KMS-11 (cell line): ENCODE data around the gene CXCR6.

Source experiments
- H2AFZ ChIP-seq: fragments of 200-600 bp; sonication (generic); 2 replicates; pipeline ENCODE4 v1.6.1; 2016; ENCODE audit warnings: antibody characterized with exemption, mixed run types, low read depth
- H3K27ac ChIP-seq: fragments of 200-600 bp; sonication (generic); 2 replicates; pipeline ENCODE4 v1.6.1; 2016; ENCODE audit warnings: mild to moderate bottlenecking, mixed run types
- H3K27me3 ChIP-seq: fragments of 200-600 bp; sonication (generic); 2 replicates; pipeline ENCODE4 v1.6.1; 2017; ENCODE audit warnings: mild to moderate bottlenecking, low read depth, mixed run types, moderate library complexity; ENCODE audit not compliant: insufficient read depth
- H3K36me3 ChIP-seq: fragments of 200-600 bp; sonication (generic); 2 replicates; pipeline ENCODE4 v1.6.1; 2017; ENCODE audit warnings: mild to moderate bottlenecking, mixed run types; ENCODE audit not compliant: insufficient read depth
- H3K4me1 ChIP-seq: fragments of 200-600 bp; sonication (generic); 2 replicates; pipeline ENCODE4 v1.6.1; 2016; ENCODE audit warnings: mild to moderate bottlenecking, low read depth, mixed run types; ENCODE audit not compliant: poor library complexity, severe bottlenecking
- H3K4me2 ChIP-seq: fragments of 200-600 bp; sonication (generic); 2 replicates; pipeline ENCODE4 v1.7.0; 2016; ENCODE audit warnings: mild to moderate bottlenecking, mixed run types
- H3K4me3 ChIP-seq: fragments of 200-600 bp; sonication (generic); IDR thresholded peaks from 2 replicates; pipeline ENCODE4 v1.6.1; 2017; ENCODE audit warnings: low read depth, low read length, mixed read lengths; ENCODE audit not compliant: insufficient read depth
- H3K79me2 ChIP-seq: fragments of 200-600 bp; sonication (generic); 2 replicates; pipeline ENCODE4 v1.6.1; 2016; ENCODE audit warnings: low read depth, mixed run types; ENCODE audit not compliant: insufficient read depth
- H3K9ac ChIP-seq: fragments of 200-600 bp; sonication (generic); 2 replicates; pipeline ENCODE4 v1.6.1; 2016; ENCODE audit warnings: mild to moderate bottlenecking, mixed run types
- H4K20me1 ChIP-seq: fragments of 200-600 bp; sonication (generic); 2 replicates; pipeline ENCODE4 v1.6.1; 2016; ENCODE audit warnings: mild to moderate bottlenecking, mixed run types; ENCODE audit not compliant: insufficient read depth
- TF ChIP-seq, protein P1 (sequence below): fragments of 200-600 bp; sonication (generic); conservative IDR thresholded peaks from 2 replicates; pipeline ENCODE4 v1.6.1; 2017; ENCODE audit warnings: low read depth, mild to moderate bottlenecking, antibody characterized with exemption, low read length, moderate library complexity, mixed read lengths

CXCR6 gene

DNA sequence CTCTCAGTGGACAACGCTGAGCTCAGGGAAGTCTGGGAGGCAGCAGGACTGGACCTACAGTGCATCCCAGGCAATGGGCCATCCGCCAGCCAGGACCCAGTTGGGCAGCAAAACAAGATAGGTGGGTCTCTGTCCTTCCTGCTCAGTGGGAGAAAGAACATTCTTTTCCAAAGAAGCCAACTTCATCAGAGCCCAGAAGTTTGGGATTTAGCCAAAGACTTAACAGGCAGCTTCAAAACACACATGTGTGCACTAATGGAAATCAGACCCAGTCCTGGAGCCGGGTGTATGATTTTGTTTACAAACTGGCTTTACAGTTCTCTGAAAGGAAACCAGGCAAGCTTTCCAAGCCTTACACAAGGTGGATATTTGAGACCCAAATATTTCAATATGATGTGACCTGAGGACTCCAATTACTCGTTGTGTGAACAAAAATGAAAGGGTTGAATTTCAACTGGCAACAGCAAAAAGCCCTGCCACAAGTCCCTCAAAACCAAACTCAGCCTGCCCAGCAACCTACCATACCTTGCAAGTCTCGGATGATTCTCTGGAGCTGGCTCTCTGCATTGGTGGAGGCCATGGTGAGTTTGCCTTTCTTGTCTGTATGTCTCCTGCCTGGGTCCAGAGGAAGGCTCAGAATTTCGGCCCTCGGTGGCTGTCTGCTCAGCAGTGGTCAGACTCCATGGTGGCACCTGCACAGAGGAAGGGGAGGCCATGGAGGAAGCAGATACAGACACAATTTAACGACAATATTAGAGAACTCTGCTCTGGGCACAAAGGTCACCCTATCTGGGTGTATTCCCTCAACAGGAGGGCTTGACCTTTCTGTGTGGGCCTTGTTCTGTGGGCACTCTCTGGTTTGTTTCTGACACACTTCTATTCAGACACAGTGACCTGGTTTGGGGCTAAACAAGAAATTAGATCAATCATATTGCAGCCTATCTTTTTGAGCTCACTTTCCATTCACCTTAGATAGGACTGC lies 41.4 kb downstream of the CXCR6 start:
- no peaks in the 10 kb centered on the region for H4K20me1 ChIP-seq
- no peaks in the 10 kb centered on the region for H3K4me1 ChIP-seq
- H3K4me2 ChIP-seq, result no peak overlapping the region
- H3K36me3 ChIP-seq, result no peaks in the 10 kb centered on the region
- no peak overlapping the region for H3K27ac ChIP-seq
- no peak overlapping the region for H3K4me3 ChIP-seq
- no peaks in the 10 kb centered on the region; the same call in 1 of the 2 replicates for H3K79me2 ChIP-seq
- no peak overlapping the region for H2AFZ ChIP-seq
- H3K9ac ChIP-seq, result no peak overlapping the region
- TF ChIP-seq, protein P1, sequence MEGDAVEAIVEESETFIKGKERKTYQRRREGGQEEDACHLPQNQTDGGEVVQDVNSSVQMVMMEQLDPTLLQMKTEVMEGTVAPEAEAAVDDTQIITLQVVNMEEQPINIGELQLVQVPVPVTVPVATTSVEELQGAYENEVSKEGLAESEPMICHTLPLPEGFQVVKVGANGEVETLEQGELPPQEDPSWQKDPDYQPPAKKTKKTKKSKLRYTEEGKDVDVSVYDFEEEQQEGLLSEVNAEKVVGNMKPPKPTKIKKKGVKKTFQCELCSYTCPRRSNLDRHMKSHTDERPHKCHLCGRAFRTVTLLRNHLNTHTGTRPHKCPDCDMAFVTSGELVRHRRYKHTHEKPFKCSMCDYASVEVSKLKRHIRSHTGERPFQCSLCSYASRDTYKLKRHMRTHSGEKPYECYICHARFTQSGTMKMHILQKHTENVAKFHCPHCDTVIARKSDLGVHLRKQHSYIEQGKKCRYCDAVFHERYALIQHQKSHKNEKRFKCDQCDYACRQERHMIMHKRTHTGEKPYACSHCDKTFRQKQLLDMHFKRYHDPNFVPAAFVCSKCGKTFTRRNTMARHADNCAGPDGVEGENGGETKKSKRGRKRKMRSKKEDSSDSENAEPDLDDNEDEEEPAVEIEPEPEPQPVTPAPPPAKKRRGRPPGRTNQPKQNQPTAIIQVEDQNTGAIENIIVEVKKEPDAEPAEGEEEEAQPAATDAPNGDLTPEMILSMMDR, result no peak
- no peaks in the 10 kb centered on the region for H3K27me3 ChIP-seq

DNA sequence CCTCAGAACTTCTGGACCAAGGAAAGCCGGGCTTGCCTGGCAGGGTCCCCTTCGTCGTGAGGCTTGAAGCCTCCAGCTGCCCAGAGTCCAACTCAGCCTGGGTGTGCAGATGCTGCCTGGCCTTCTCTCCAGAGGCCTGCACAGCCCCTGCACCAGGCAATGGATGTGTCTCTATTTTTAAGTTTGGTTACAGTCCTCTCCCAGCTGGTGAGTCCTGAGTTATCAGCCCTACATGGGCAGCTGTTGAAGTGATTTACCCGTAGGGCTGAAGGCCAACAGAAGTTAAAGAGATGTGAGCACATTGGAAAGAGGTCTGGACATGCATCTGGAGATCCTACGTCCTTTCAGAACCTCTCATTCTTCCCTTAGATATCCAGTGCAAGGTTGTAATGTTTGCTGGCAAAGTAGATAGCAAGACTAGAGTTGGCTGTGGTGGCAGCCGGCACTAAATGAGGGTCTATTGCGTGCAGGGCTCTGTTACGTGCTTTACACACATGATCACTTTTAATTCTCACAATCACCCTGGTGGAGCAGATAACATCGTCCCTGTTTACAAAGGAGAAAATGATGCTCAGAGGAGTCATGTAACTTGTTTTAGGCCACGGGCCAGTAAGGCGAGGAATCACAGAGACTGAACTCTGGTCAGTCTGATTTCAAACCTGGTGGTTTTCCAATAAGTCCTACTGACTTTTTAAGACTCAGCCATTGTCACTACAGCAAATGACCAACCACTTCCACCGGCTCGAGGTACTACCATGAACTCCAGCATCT lies 42.5 kb downstream of the CXCR6 start:
- H3K36me3 ChIP-seq, result no peaks in the 10 kb centered on the region
- no peaks in the 10 kb centered on the region for H3K27me3 ChIP-seq
- TF ChIP-seq, protein P1, result no peak
- H3K4me1 ChIP-seq, result no peaks in the 10 kb centered on the region
- H4K20me1 ChIP-seq, result no peaks in the 10 kb centered on the region
- H2AFZ ChIP-seq, result no peak overlapping the region
- no peak overlapping the region for H3K4me3 ChIP-seq
- H3K79me2 ChIP-seq, result no peaks in the 10 kb centered on the region; the same call in 1 of the 2 replicates
- no peak overlapping the region for H3K4me2 ChIP-seq
- H3K27ac ChIP-seq, result no peak overlapping the region
- no peak overlapping the region for H3K9ac ChIP-seq

DNA sequence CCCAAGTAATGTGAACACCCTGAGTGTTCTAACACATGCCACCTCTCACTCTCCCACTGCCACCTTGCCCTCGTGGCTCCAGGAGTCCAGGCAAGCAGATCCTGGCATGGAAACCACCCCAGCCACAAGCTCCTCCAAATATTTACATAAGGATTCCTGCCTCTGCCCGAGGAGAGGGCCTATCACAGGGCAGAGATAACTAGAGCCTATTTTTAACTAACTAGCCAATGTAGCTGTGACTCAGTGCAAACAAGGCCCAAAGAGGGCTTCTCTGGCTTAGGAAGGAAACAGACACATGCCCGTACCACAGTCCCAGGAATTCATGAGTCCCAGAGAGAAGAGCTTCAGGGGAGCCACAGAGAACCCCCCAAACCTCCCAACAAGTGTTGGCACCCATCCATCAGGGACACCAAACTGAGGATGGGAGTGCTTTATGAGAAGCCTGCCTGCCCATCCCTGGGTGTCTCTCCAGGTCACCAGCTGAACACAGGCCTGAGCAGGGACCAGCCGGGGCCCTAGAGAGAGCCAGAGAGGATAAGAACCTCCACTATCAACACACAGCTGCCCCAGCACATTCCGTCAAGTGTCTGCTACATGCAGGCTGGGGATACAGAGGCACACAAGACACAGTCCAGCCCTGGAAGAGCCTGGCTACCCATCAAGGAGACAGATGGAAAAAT lies 43.2 kb downstream of the CXCR6 start:
- TF ChIP-seq, protein P1, result no peak
- H3K4me1 ChIP-seq, result no peaks in the 10 kb centered on the region

More for the DNA sequence above, 43.2 kb downstream of the CXCR6 start:
- H4K20me1 ChIP-seq, result no peaks in the 10 kb centered on the region
- no peaks in the 10 kb centered on the region for H3K27me3 ChIP-seq
- no peak overlapping the region for H3K27ac ChIP-seq
- H2AFZ ChIP-seq, result no peak overlapping the region
- H3K4me3 ChIP-seq, result no peak overlapping the region
- no peak overlapping the region for H3K9ac ChIP-seq
- H3K79me2 ChIP-seq, result no peaks in the 10 kb centered on the region; the same call in 1 of the 2 replicates
- no peaks in the 10 kb centered on the region for H3K36me3 ChIP-seq
- H3K4me2 ChIP-seq, result no peak overlapping the region
